KMS-11 (cell line): Measurements from ENCODE around the gene E4F1.
A peak's percentile ranks its signal among the peaks of the same experiment; 100 is the strongest.

Source experiments
- H2AFZ ChIP-seq: fragments of 200-600 bp; sonication (generic); 2 replicates; pipeline ENCODE4 v1.6.1; 2016; ENCODE audit warnings: antibody characterized with exemption, mixed run types, low read depth
- H3K27ac ChIP-seq: fragments of 200-600 bp; sonication (generic); 2 replicates; pipeline ENCODE4 v1.6.1; 2016; ENCODE audit warnings: mild to moderate bottlenecking, mixed run types
- H3K27me3 ChIP-seq: fragments of 200-600 bp; sonication (generic); 2 replicates; pipeline ENCODE4 v1.6.1; 2017; ENCODE audit warnings: mild to moderate bottlenecking, low read depth, mixed run types, moderate library complexity; ENCODE audit not compliant: insufficient read depth
- H3K36me3 ChIP-seq: fragments of 200-600 bp; sonication (generic); 2 replicates; pipeline ENCODE4 v1.6.1; 2017; ENCODE audit warnings: mild to moderate bottlenecking, mixed run types; ENCODE audit not compliant: insufficient read depth
- H3K4me1 ChIP-seq: fragments of 200-600 bp; sonication (generic); 2 replicates; pipeline ENCODE4 v1.6.1; 2016; ENCODE audit warnings: mild to moderate bottlenecking, low read depth, mixed run types; ENCODE audit not compliant: poor library complexity, severe bottlenecking
- H3K4me2 ChIP-seq: fragments of 200-600 bp; sonication (generic); 2 replicates; pipeline ENCODE4 v1.7.0; 2016; ENCODE audit warnings: mild to moderate bottlenecking, mixed run types
- H3K4me3 ChIP-seq: fragments of 200-600 bp; sonication (generic); IDR thresholded peaks from 2 replicates; pipeline ENCODE4 v1.6.1; 2017; ENCODE audit warnings: low read depth, low read length, mixed read lengths; ENCODE audit not compliant: insufficient read depth
- H3K79me2 ChIP-seq: fragments of 200-600 bp; sonication (generic); 2 replicates; pipeline ENCODE4 v1.6.1; 2016; ENCODE audit warnings: low read depth, mixed run types; ENCODE audit not compliant: insufficient read depth
- H3K9ac ChIP-seq: fragments of 200-600 bp; sonication (generic); 2 replicates; pipeline ENCODE4 v1.6.1; 2016; ENCODE audit warnings: mild to moderate bottlenecking, mixed run types
- H4K20me1 ChIP-seq: fragments of 200-600 bp; sonication (generic); 2 replicates; pipeline ENCODE4 v1.6.1; 2016; ENCODE audit warnings: mild to moderate bottlenecking, mixed run types; ENCODE audit not compliant: insufficient read depth
- CTCF ChIP-seq: fragments of 200-600 bp; sonication (generic); conservative IDR thresholded peaks from 2 replicates; pipeline ENCODE4 v1.6.1; 2017; ENCODE audit warnings: low read depth, mild to moderate bottlenecking, antibody characterized with exemption, low read length, moderate library complexity, mixed read lengths

The E4F1 gene

DNA sequence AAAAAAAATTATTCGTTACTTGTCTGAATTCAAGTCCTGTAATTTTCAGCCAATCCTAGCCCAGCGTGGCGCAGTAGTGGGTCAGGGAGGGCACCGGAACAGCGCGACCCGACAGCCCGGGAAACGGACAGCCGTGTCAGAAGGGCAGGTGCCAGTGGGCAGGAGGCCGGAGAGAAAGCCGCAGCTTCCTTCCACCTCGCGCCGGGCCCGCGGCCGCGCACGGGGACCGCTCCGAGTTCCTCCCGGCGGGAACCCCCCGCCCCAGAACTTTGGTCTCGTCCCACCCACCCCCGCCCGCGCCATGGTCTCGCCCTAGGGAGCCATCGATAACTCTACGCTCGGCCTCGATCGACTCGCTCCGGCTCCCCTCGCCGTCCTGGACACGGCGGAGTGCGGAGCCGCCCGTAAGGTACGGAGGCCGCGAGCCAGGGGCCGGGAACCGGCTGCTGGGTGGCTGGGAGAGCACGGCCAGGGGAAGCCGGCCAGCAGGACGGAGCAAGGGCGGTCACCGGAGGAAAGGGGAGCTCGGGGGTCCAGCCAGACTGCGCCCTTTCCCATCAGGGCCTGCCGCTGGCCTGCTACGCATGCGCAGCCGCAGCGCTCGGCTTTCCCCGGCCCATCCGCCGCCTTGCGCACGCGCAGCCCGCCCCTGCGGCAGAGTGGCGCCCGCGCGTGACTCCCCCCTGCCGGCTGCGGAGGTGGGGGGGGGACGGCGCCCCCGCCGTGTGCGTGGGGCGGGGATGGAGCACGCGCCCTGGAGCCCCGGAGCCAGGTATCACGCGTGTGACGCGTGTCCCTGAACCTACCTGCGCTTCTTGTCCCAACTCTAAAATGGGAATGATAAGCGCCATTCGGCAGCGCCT, 18.1 kb upstream of the E4F1 start, which contains the start of gene MLST8:
TSS of gene MLST8 (plus strand) at position 351 of the 863 bp plus-strand sequence. CDS start 632 bp downstream, outside the sequence.
- Histone ChIP-seq H3K79me2 (peaks cover 7% of the 10 kb centered on the region), H3K9ac (peak within 1 kb of the TSS; percentile 87), H3K4me3 (no peak within 1 kb of the TSS), H3K27ac (peak within 1 kb of the TSS; percentile 67), H3K27me3 (peaks cover 14% of the 10 kb centered on the region; the same call in 1 of the 2 replicates), H2AFZ (peak within 1 kb of the TSS; percentile 91), H4K20me1 (no peaks in the 10 kb centered on the region), H3K4me2 (peak within 1 kb of the TSS; percentile 98), H3K4me1 (peaks cover 15% of the 10 kb centered on the region), H3K36me3 (no peaks in the 10 kb centered on the region)
- no peak for TF ChIP-seq CTCF

- H4K20me1 ChIP-seq = no peaks in the 10 kb centered on the region
- no peak overlapping the region for H3K4me3 ChIP-seq
- peaks cover 10% of the 10 kb centered on the region; the same call in 1 of the 2 replicates for H3K27me3 ChIP-seq
- TF ChIP-seq CTCF = no peak
- H3K9ac ChIP-seq = peak overlapping the region; percentile 87; the same call in 1 of the 2 replicates
- H2AFZ ChIP-seq = peak overlapping the region; percentile 91
- no peaks in the 10 kb centered on the region for H3K36me3 ChIP-seq
- H3K27ac ChIP-seq = peak overlapping the region; percentile 67
- peaks cover 15% of the 10 kb centered on the region for H3K4me1 ChIP-seq
- peak overlapping the region; percentile 98 for H3K4me2 ChIP-seq
- peaks cover 7% of the 10 kb centered on the region for H3K79me2 ChIP-seq
Measured at GRCh38 chr16:2205967-2206313, 17.5 kb upstream of the E4F1 start.

GRCh38 chr16:2206420-2206779, 17.0 kb upstream of the E4F1 start:
- Histone ChIP-seq H3K36me3 (no peaks in the 10 kb centered on the region), H3K9ac (peak overlapping the region; percentile 87; the same call in 1 of the 2 replicates), H3K27me3 (peaks cover 8% of the 10 kb centered on the region; the same call in 1 of the 2 replicates), H3K4me2 (peak overlapping the region; percentile 98), H4K20me1 (no peaks in the 10 kb centered on the region), H3K4me3 (no peak overlapping the region), H3K4me1 (peaks cover 15% of the 10 kb centered on the region), H3K27ac (no peak overlapping the region), H2AFZ (no peak overlapping the region), H3K79me2 (peaks cover 7% of the 10 kb centered on the region)
- TF ChIP-seq CTCF = no peak

GRCh38 chr16:2206780-2207433, 16.5 kb upstream of the E4F1 start:
- no peak overlapping the region for H3K4me3 ChIP-seq
- H3K36me3 ChIP-seq = no peaks in the 10 kb centered on the region
- no peak for TF ChIP-seq CTCF
- peaks cover 15% of the 10 kb centered on the region for H3K4me1 ChIP-seq
- H4K20me1 ChIP-seq = no peaks in the 10 kb centered on the region
- no peak overlapping the region for H3K9ac ChIP-seq
- peaks cover 7% of the 10 kb centered on the region for H3K79me2 ChIP-seq
- peak overlapping the region; percentile 98 for H3K4me2 ChIP-seq
- H2AFZ ChIP-seq = no peak overlapping the region
- no peak overlapping the region for H3K27ac ChIP-seq
- peaks cover 4% of the 10 kb centered on the region; the same call in 1 of the 2 replicates for H3K27me3 ChIP-seq
